HG03378 (cell line): ENCODE data around the gene ABCA4.

Experiments
- ATAC-seq: cut with Tn5 transposase; IDR thresholded peaks from one replicate; pipeline ENCODE4 v1.9.1; 2021; ENCODE audit warnings: mild to moderate bottlenecking, moderate library complexity; ENCODE audit not compliant: unreplicated experiment

ABCA4 gene

DNA sequence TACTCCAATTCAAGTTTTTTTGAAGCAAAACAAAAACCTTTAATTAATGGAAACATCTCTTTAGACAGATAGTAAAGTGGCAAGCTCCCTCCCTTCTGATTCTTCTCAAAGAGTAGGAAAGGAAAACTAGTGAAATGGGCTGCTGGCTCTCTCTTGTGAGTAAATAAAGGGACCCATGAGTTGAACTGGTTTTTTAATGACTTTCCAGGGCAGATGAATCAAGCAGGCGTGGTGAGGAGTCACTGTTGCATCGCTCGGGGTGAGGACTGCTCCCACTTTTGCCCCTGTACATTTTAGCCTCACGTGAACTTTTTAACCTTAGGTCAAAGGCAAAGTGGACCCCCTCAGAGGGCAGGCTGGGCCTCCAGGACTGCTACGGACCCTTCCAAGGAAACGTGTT, 64.8 kb downstream of the ABCA4 start:
- ATAC-seq: no peak

DNA sequence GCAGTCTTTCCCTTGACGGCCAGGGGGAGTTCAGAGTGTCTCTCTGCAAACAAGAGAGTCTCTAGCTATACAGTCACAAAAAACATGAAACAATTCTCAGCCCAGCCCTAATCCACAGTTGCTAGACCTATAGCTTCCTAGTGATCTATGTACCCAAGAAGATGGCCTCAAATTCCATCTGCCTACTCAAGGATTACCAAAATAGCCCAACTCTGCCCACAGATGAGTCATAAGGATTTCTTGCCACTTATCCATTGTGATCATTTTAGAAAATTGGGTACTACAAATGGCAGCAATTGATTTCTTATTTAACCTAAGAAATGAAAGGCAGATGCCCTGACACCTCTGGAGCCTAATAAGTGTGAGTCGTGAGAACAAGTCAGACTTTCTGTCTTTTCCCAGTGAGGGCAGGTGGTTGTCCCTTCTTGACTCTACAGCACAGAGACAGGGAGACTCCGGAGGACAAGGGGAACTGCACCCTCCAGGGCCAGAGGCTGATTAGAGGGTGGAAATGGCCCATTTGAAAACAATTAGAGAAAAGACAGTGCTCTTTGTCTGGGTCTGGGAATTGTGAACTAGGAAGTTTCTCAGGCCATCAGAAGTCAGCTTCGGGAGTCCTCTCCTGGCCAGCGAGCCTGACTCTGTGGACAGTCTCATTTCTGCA, 65.4 kb downstream of the ABCA4 start:
- ATAC-seq: no peak

DNA sequence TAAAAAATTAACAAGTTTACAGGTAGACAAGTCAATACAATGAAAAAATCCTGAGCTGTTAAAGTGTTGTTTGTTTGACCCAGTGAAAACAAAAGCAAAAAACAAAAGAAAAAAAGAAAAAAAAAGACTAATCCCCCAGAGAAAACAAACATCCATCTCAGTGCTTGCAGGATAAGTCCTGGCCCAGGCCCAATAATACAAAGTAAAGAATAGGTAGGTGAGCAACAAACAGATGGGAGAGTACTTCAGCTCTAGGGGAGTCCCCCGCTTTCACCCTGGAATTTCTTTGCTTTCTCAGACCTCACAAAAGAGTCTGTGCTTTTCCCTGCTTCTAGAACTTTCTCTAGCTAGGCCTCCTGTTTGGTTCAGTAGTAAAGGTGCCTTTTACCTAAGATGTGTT, 70.3 kb downstream of the ABCA4 start:
- ATAC-seq: no peak

DNA sequence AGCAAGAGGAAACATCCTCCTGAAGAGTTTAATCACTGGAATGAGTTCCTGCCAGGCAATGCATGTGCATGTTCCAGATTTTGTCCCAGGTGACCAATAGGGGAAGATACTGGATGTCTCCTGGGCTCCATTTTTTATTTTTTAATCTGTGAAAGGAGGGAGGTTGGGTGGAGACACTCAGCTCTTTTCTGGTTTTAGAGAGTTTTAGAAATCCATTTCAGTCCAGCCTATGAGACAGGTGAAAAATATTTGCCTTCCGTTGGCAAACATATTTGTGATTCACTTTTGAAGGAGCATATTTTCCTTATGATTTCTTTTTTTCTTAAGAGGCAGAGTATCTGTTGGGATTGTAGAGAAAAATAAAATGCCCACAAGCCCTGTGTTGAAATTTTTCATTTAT, 70.7 kb downstream of the ABCA4 start:
- no peak for ATAC-seq

DNA sequence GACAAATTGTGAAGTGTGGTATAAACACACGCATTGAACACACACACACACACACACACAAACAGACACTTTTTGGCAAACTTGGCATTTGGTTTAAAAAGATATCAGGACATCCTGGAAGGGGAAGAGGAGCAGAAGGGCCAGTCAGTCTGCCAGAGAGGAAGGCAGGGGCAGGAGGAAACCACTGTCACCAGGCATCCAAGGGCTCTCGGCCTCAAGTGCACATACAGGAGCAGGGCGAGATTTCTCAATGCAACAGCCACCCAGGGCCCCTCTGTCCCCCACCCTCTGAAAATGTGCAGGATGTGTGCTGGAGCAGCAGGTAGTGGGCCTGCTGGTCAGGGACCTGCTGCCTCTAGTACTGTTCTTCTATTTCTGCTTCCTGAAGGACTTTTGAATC, 71.2 kb downstream of the ABCA4 start:
- ATAC-seq: no peak

DNA sequence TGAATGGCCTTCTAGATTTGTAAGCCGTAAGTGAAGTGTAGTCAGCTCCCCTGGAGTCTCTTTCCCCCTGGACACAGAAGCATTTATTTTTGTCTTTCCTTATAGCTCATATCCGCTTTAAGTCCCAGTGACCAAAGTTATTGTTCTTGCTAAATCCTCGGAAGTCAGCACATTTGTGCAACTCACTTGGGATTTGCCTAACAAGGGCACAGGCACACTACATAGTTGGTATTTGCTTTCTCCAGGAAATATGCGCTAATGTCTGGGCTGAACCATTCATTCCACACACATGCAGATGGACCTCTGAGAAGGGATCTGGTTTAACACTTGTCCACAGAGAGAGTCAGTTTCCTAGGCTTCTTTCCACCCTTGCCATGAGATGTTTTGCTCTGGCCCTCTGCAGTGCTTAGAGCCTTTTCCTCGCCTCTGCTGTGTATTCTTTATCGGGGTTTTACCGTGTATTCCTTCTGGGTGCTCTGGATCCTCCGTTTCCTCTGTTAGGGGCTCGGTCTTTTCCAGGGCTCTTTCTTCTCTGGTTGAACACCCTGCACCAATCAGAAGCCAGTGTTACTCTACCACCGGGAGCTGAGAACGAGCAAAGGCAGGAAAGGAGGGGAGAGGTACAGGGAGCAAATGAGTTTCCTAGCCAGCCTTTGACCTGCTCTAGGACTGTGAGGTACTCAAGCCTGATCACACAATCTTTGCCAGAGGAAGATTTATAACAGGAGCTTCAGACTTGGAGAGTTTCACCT, 72.4 kb downstream of the ABCA4 start:
- ATAC-seq: no peak

DNA sequence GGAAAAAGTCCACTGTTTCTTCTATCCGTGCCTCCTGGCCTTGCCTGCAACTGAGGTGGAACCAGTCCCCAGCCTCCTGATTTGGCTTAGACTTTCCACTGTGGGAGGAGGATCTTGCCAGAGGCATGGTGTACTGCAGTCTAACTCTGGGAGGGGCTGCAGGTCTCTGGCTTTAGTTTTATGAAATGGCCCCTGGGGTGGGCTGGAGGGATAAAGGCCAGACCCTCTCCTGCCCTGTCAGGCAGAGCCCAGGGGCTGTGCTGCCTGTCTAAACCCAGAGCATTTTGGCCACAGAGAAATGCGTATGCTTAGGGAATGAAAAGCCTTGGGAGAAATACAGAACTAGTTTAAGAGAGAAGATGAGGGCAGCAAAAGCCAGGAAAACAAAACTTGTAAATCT, 73.0 kb downstream of the ABCA4 start:
- no peak for ATAC-seq

DNA sequence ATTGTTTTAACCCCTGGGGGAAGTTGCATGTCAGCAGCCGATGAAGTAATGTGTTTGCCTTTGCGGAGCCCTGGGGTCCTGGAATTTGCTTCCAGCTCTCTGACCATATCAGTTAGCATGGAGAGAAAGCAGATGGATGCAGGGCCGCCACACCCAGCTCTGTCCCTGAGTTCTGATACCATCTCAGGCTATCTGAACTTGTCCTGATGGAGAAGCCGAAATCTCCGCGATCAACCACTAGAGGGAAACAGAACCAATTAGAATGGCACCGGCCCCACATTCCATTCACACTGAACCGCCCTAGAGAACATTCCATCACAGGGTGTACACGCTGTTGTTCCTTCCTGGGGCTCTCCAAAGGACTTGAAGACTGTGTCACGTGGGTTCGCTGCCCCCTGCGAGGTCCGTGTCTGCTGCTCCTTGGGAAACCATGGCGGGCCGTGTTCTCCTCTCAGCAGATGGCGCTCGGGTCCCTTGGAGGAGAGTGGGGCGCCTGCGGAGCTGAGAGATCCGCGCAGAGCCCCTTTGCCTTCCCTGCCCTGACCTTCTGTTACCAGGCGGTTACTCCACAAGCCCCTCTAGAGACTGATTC, 75.4 kb downstream of the ABCA4 start:
- ATAC-seq: no peak

DNA sequence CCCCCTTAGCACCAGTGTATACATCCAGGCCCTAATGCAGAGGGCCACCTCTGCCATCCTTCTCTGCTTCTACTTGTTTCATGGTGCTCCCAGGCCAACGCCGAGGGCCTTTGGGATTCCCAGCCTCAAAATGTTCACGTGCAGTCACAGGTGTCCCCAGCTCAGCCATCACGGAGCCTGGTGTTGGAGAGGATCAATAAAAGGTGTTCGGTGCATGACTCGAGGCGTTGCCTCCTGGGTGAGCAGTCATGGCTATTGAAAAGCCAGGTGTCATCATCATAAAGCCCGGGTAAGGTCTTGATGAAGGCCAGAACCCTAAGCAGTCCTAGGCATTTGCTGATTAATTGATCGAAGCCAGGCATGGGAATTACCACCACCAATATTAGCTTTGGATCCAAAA, 76.1 kb downstream of the ABCA4 start:
- ATAC-seq: no peak

DNA sequence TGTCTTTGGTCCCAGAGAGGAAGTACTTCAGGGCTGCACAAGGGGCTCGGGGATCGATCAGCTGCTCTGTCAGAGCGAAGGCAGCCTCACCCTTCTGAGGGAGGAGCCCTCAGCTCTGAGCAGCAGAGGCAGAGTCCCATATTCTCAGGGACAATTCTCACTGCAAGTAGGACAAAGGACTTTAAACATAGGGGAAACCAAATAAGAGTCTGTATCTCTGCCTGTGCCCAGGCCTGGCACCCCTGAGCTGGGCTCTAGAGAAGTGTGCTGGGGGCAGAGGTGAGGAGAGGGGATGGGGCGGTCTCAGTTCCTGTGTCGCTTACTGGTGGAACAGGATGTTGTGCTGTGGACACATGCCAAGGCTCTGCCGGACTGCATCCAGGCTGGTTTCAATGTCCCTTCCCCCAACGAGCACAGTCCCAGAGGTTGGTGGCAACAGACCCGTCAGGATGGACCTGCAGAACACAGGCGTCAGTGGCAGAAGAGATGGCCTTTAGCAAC, 76.6 kb downstream of the ABCA4 start:
- ATAC-seq: no peak

DNA sequence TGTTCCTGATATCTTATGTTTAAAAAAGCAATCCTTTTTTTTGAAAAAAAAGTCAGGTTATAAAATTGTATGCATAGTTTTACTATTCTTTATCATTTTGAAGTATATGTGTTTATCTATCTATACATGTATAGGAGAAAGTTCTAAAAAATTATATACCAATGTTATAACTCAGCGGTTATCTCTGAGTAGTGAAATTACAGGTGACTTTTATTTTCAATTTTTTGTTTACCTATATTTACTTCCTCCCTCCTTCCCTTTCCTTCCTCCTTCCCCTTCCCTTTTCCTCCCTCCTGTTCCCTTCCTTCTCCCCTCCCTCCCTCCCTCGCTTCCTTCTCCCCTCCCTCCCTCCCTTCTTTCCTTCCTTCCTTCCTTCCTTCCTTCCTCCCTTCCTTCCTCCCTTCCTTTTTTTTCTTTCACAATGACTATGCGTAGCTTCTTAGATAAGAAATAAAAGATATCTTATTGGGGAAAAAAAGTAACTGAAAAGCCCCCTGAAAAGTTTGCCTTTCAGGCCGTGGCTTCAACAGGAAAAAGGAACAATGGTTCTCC, 77.1 kb downstream of the ABCA4 start:
- ATAC-seq: no peak

DNA sequence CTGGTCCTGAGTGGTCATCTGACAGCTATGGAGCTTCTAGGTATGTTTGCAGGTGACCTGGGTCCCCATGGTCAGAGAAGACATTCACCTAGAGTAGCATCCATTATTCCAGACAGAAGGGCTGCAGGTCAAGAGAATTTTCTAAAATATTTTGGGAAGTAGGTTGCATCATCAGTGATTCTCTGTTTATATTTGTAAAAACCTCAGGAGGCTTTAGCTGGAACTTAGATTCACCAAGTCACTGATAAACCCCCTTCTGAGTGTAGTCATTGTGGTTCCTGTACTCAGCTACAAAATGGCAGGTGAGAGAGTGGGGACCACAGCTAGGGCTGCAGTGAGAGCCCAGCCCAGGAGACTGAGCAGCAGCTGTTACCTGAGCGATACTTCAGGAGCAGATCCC, 78.6 kb downstream of the ABCA4 start:
- no peak for ATAC-seq

DNA sequence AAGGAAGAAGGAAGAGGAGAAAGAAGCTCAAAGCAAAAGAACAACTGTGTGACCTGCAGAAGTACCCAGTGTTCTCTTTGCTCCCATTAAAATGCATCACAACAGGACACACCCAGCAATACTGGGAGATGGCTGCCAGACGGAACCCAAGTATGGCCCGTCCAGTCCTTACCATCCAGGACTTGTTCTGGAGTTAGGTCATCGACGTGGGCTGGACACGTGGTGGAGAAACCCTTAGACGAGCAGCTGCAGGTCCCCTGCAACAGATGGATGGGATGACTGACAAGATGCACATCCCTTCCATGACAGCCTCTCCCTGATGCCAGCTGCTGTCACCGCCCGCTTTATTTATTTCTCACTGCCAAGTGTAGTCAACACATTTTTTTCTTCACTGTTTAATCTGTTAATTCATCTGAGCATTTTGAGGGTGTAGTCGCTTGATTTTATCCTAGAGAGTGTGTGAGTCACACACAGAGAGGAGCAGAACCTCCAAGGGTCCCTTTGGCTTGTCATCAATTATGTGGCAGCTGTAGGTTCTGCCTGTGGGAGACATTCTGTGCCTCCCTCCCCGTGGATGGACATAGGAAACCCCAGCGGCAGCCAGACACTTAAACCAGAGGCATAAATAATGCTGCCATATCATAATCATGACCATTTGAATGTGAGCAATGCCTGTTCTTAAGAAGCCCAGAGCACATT, 80.9 kb downstream of the ABCA4 start:
- no peak for ATAC-seq

DNA sequence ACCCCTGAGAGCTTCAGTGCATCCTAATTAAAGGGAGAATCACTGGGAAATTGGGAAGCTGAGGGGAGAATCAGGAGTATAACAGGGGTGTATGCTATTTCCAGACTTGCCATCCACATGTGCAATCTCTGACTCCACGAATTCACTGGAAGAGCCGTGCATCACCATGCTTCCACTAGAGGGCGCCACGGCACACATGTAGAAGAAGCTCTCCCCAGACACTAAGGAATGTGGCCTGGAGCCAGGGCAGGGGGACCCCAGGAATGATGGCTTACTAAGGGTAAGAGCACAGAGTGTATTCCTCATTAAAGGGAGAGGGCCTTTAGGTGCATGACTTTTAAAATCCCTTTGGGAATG, 81.5 kb downstream of the ABCA4 start:
- peak; percentile 36 for ATAC-seq

DNA sequence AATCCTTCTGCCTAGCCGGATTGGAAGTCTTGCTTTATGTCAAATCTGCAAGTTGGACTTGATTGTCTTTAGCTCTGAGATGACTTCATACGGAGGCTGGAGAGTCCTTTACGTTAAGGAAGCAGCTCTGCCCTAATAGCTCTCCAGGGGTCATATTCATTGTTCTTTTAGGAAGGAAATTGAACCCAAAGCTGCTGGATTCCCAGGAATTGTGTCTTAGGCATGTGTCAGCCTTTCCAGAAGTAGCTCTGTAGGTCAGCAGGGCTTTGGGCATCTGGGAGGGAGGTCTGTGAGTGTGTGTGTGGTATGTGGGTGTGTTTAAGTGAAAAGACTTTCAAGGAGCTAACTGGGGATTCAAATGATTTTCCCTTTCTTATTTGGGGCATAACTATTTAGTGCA, 82.4 kb downstream of the ABCA4 start:
- no peak for ATAC-seq

DNA sequence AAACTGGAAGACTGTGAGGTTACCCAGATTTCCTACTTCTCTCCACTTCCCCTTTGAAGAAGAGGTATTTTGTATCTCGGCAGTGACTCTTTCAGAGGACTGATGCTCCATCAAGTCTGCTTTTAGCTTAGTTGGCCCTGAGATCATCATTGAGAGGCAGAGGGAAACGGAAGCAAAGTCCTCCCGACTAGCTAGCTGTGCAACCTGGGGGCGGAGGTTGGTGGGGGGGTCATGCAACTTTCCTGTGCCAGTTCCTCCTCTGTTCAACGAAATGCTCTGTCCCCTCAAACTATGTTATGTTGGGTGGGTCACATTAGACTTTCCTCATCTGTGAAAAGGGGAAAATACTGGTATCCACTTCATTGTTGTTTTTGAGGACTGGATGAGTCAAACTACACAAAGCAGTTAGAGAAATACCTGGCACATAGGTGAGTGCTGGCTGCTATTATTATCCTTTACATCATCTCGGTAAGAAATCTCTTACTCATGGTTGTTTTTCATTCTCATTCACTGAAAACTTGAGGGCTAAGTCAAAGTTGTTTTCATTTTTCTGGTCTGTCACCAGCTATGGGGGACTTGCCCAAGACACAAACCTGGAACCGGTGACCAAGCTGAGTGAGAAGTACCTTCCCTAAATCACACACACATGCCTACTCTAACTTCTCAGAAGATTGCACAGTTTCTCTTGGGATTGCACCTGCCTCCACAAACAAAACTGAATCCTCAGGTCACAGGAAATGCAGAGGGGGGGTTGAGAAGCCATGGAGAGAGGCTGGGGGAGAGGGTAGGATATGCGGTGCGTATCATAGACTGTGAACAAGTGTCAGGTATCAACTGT, 83.3 kb downstream of the ABCA4 start:
- no peak for ATAC-seq

DNA sequence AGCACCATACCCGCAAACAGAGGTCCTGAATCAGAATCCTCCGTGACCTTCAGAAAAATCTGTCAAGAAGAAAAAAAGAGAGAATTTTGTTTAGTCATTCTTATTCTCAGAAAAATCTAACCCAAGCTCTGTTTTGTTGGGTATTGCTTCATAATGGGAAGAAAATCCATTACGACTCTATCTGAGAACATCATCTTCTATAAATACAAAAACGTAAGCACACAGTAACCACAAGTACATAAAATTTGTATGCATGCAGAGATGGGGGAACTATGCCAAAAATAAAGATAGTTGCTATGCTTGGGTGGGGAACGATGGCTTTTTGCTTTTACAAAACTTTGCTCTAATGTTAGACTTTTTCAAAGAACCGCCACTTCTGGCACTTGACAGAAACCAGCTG, 84.2 kb downstream of the ABCA4 start:
- no peak for ATAC-seq

DNA sequence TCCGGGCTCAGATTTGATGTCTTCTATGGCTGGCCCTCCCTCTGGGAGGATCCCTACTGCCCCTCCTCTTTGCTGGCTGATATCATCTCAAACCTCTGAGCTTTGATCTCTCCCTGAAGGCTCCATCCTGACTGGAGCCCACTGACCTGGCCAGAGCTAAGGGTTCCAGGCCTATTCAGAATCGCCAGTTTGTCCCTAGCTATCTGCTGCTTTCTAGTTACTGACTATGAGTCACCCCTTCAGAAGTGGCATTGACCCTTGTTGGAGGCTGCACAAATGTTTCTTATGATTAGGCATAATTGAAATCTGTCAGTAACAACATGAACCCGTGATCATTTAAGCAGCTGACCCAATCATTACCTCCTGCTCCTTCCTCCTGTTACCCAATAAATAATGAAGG, 87.1 kb downstream of the ABCA4 start:
- ATAC-seq: no peak

DNA sequence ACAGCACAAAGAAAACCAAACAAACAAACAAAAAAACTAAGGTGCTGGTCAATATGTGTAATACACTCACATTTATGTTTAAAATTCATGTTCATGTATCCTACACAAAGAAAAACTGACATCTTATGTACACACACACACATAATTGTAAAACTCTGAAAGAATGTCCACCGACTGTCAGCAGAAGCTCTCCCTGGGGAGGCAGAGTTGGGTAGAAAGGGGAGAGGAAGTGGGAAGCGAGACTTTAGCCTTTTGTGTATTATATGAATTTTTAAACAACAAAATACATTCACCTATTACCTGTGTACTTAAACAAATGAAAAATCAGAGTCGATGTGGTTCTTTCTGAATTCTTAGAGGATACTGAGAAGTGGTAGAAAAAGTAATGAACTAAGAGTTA, 88.3 kb downstream of the ABCA4 start:
- no peak for ATAC-seq

DNA sequence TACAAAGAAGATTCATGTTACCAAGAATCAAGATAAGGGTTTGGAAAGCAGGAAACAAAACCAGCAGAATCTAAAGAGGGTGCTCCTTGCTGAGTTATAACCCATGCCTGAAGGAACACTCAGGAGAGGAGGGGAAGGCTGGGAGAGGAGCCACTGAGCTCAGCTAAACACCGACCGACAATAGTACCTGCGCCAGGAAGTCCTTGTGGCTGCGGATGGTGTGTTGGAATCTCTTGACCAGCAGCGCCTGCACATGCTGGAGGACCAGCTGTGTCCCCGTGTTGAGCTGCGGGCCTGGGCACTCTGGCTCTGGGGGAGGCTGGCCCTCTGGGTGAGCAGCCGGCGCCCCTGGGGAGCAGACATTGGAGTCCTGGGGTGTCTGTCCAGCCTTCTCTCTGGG, 89.4 kb downstream of the ABCA4 start:
- no peak for ATAC-seq

DNA sequence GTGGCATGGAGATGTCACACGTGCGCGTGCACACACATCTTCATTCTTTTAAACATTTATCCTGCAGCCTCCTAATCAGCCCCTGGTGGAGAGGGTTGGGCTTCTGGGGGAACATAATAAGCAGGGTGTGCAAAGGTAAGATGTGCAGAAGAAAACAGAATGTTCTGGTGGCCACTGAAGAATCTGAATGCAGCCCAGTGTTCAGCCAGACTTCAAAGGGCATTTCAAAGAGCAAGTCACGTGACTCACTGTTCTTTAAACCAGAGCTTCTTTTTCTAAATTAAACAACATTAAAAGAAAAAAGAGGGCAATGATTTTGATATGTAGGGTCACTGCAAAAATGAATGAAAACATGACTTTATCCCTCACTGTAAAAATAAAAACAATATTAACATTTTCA, 89.8 kb downstream of the ABCA4 start:
- no peak for ATAC-seq
